Uterus (tissue), 2 donors: Measurements from ENCODE around the gene TCAF1.

Experiments
- POLR2A ChIP-seq, 2 donors: fragments of 450-650 bp; IDR thresholded peaks; one replicate each; pipeline ENCODE4 v1.6.1; 2016; ENCODE audit warnings: antibody characterized with exemption in 2 of 2, mild to moderate bottlenecking in 1 of 2, moderate library complexity in 1 of 2
- TF ChIP-seq, protein P1 (sequence below), 4 experiments: fragments of 200-600 bp in 2 of 4; fragments of 450-650 bp in 2 of 4; sonication (generic) in 2 of 4; IDR thresholded peaks; one replicate each; pipeline ENCODE4 v1.5.1; 2016 to 2019; ENCODE audit warnings: antibody characterized with exemption in 4 of 4, mild to moderate bottlenecking in 2 of 4, moderate library complexity in 1 of 4

DNA sequence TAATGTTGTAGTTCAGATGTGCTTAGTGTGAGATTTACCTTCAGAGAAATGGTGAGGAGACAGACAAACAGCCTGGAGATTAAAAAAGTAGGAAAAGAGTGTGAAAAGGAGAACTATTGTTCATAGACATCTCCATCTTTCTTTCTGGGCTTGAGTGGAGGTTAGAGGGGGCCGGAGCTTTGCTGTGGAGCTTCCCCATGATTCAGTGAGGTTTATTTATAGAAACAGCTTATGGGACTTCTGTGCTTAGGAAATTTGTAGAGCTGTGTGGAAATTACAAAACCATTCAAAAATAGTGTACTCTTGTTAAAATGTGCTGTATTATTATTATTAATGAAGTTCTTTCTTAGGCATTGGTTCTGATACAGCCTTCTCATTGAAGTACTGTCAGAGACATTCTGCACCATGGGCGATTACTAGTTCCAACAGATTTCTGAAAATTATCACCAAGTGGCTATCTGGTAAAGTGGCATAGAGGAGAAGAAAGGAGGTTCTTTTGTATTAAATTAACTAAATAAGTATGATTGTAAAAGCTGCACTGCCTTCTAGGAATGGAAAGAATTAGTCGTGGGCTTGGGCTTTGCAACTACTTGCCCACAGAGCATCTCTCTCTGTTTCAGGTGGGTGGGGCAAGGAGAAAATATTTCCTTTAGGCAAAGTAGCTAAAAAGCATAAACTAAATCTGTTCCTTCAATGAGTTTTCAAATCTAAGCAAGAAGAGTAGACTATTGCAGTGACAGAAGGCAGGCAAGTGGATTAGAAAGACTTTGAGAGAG lies 8.7 kb upstream of the TCAF1 start:
- TF ChIP-seq, protein P1, sequence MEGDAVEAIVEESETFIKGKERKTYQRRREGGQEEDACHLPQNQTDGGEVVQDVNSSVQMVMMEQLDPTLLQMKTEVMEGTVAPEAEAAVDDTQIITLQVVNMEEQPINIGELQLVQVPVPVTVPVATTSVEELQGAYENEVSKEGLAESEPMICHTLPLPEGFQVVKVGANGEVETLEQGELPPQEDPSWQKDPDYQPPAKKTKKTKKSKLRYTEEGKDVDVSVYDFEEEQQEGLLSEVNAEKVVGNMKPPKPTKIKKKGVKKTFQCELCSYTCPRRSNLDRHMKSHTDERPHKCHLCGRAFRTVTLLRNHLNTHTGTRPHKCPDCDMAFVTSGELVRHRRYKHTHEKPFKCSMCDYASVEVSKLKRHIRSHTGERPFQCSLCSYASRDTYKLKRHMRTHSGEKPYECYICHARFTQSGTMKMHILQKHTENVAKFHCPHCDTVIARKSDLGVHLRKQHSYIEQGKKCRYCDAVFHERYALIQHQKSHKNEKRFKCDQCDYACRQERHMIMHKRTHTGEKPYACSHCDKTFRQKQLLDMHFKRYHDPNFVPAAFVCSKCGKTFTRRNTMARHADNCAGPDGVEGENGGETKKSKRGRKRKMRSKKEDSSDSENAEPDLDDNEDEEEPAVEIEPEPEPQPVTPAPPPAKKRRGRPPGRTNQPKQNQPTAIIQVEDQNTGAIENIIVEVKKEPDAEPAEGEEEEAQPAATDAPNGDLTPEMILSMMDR (IDR thresholded peaks at IDR 0.05), result no peak
- TF ChIP-seq POLR2A (IDR thresholded peaks at IDR 0.05), result no peak
